ENCODE measurements around the gene DERA. TPM values are rescaled to one million over a fixed set of nuclear protein-coding genes. Genes with fewer than 3 reads are reported as not detected.

Gene DERA
- total RNA-seq, 1 experiment from 2014 or later: 43.7 TPM

GRCh38 chr12:15956010-15956409 lies 44.9 kb downstream of the DERA start:
- intact Hi-C loops (cut with micrococcal nuclease; ENCODE audit: unreplicated experiment): no loop called here
- CTCF ChIA-PET: no interaction called here
- TF ChIP-seq CTCF (conservative IDR thresholded peaks at IDR 0.05; ENCODE audit: low read depth, low read length) (no peak), EZH2 (IDR thresholded peaks at IDR 0.05; ENCODE audit: borderline replicate concordance, low read depth, low read length, poor library complexity, severe bottlenecking) (no peak)
- DNase-seq (ENCODE audit: low spot score): no peak
- Histone ChIP-seq H3K4me3 (ENCODE audit: low read depth, low read length, poor library complexity, severe bottlenecking) (no peak overlapping the region), H3K36me3 (ENCODE audit: insufficient read depth, low read length, poor library complexity, severe bottlenecking) (no peaks in the 10 kb centered on the region), H3K4me1 (ENCODE audit: insufficient read depth, low read length, poor library complexity, severe bottlenecking) (no peaks in the 10 kb centered on the region), H3K9me3 (ENCODE audit: low read depth, low read length, poor library complexity, severe bottlenecking) (no peaks in the 10 kb centered on the region), H3K27me3 (replicated peaks; ENCODE audit: insufficient read depth, low read depth, low read length, poor library complexity) (no peaks in the 10 kb centered on the region), H3K27ac (ENCODE audit: low read depth, low read length, poor library complexity, severe bottlenecking) (no peak overlapping the region)
- BruUV-seq (replicated peaks): no TSS peak
- POLR2A ChIA-PET (ENCODE audit: low non-redundant PET): no interaction called here

DNA sequence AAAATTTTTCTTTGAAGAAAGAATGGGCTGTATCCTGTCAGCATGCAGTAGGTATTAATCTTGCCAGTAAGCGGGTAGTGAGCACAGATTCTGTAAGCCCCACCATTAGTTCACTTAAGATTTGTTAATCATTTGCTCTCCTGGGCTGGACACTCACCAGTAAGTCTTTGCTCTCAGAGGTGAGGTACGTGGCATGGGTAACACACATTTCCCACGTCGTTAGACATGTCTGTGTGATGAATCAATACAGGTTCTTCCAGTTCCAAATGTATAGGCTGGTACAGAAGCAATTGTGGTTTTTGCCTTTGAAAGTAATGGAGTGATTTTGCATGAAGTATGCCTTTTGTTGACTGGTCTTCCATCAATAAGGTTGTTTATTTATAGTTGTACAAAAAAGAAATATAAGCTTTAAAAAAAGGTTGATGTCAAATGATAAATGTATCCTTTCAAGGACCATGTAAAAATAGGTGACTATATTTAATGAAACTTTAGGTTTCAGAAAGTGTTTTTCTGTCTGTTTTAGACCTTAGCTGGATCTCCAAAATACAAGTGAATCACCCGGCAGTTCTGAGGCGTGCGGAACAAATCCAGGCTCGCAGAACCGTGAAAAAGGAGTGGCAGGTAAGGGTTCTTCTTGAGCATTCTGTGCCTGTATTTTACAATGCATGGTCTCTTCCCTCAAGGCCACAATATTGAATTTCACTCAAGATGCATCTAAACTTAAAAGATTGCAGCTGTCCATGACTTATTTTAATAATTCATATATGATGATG lies 45.5 kb downstream of the DERA start:
- intact Hi-C loops (cut with micrococcal nuclease; ENCODE audit: unreplicated experiment): no loop called here
- Histone ChIP-seq H3K4me3 (ENCODE audit: low read depth, low read length, poor library complexity, severe bottlenecking) (no peak overlapping the region), H3K9me3 (ENCODE audit: low read depth, low read length, poor library complexity, severe bottlenecking) (no peaks in the 10 kb centered on the region), H3K27me3 (replicated peaks; ENCODE audit: insufficient read depth, low read depth, low read length, poor library complexity) (no peaks in the 10 kb centered on the region), H3K4me1 (ENCODE audit: insufficient read depth, low read length, poor library complexity, severe bottlenecking) (no peaks in the 10 kb centered on the region), H3K27ac (ENCODE audit: low read depth, low read length, poor library complexity, severe bottlenecking) (no peak overlapping the region), H3K36me3 (ENCODE audit: insufficient read depth, low read length, poor library complexity, severe bottlenecking) (no peaks in the 10 kb centered on the region)
- POLR2A ChIA-PET (ENCODE audit: low non-redundant PET): no interaction called here
- no peak for DNase-seq (ENCODE audit: low spot score)
- TF ChIP-seq EZH2 (IDR thresholded peaks at IDR 0.05; ENCODE audit: borderline replicate concordance, low read depth, low read length, poor library complexity, severe bottlenecking): no peak
- BruUV-seq (replicated peaks): no TSS peak
- CTCF ChIA-PET: no interaction called here

DNA sequence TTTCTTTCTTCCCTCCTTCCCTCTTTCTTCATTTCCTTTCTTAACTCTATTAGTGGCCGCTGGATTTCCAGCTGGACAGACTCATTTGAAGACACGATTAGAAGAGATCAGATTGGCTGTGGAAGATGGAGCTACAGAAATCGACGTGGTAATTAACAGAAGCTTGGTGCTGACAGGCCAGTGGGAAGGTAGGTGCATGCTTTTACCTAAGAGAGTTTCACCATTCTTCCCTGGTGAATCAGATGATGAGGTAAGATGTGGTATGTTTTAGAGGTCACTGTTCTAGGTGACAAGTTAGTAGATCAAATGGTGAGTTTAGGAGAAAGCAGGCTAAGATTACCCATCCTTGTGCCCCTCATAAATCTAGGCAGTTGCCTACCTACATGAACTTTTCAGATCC lies 51.6 kb downstream of the DERA start:
- ChIA-PET CTCF (no interaction called here), POLR2A (ENCODE audit: low non-redundant PET) (no interaction called here)
- H3K4me3 ChIP-seq (ENCODE audit: low read depth, low read length, poor library complexity, severe bottlenecking): no peak overlapping the region
- H3K27ac ChIP-seq (ENCODE audit: low read depth, low read length, poor library complexity, severe bottlenecking): no peak overlapping the region
- no peak for TF ChIP-seq CTCF (conservative IDR thresholded peaks at IDR 0.05; ENCODE audit: low read depth, low read length)
- no peak for TF ChIP-seq EZH2 (IDR thresholded peaks at IDR 0.05; ENCODE audit: borderline replicate concordance, low read depth, low read length, poor library complexity, severe bottlenecking)
- no peaks in the 10 kb centered on the region for H3K9me3 ChIP-seq (ENCODE audit: low read depth, low read length, poor library complexity, severe bottlenecking)
- no peaks in the 10 kb centered on the region for H3K4me1 ChIP-seq (ENCODE audit: insufficient read depth, low read length, poor library complexity, severe bottlenecking)
- BruUV-seq (replicated peaks): no TSS peak
- intact Hi-C loops (cut with micrococcal nuclease; ENCODE audit: unreplicated experiment): no loop called here
- peaks cover 11% of the 10 kb centered on the region for H3K36me3 ChIP-seq (ENCODE audit: insufficient read depth, low read length, poor library complexity, severe bottlenecking)
- no peak for DNase-seq (ENCODE audit: low spot score)
- no peaks in the 10 kb centered on the region for H3K27me3 ChIP-seq (replicated peaks; ENCODE audit: insufficient read depth, low read depth, low read length, poor library complexity)

- no peaks in the 10 kb centered on the region for H3K4me1 ChIP-seq (ENCODE audit: insufficient read depth, low read length, poor library complexity, severe bottlenecking)
- no TSS peak for BruUV-seq (replicated peaks)
- intact Hi-C loops (cut with micrococcal nuclease; ENCODE audit: unreplicated experiment): no loop called here
- no peaks in the 10 kb centered on the region for H3K9me3 ChIP-seq (ENCODE audit: low read depth, low read length, poor library complexity, severe bottlenecking)
- peaks cover 11% of the 10 kb centered on the region for H3K36me3 ChIP-seq (ENCODE audit: insufficient read depth, low read length, poor library complexity, severe bottlenecking)
- POLR2A ChIA-PET (ENCODE audit: low non-redundant PET): no interaction called here
- no peak overlapping the region for H3K27ac ChIP-seq (ENCODE audit: low read depth, low read length, poor library complexity, severe bottlenecking)
- TF ChIP-seq CTCF (conservative IDR thresholded peaks at IDR 0.05; ENCODE audit: low read depth, low read length): no peak
- H3K4me3 ChIP-seq (ENCODE audit: low read depth, low read length, poor library complexity, severe bottlenecking): no peak overlapping the region
- no peak for DNase-seq (ENCODE audit: low spot score)
- CTCF ChIA-PET: no interaction called here
- H3K27me3 ChIP-seq (replicated peaks; ENCODE audit: insufficient read depth, low read depth, low read length, poor library complexity): no peaks in the 10 kb centered on the region
Observed at GRCh38 chr12:15963271-15963670, 52.1 kb downstream of the DERA start.

All from A673 (cell line).